HG03378 (cell line): ENCODE data around the gene PRR23E.

Experiments used
- ATAC-seq: cut with Tn5 transposase; IDR thresholded peaks from one replicate; pipeline ENCODE4 v1.9.1; 2021; ENCODE audit warnings: mild to moderate bottlenecking, moderate library complexity; ENCODE audit not compliant: unreplicated experiment

Gene PRR23E, protein sequence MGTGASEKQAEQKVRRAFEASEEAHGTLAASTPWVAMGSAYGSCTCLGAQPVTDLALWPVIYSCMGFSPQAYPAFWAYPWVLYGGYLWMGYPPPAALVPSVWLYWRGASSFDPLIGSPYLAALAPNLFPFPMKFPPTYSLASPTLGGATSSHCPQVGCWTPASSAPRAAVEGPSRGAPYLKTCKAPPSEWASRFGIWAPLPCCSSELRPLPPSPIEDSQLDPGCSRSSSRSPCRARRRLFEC

GRCh38 chr3:127192576-127193232 is at the start of gene PRR23E:
PRR23E (plus strand) TSS chr3:127193131; CDS start chr3:127196686, 3,555 bp downstream.
- no peak for ATAC-seq

DNA sequence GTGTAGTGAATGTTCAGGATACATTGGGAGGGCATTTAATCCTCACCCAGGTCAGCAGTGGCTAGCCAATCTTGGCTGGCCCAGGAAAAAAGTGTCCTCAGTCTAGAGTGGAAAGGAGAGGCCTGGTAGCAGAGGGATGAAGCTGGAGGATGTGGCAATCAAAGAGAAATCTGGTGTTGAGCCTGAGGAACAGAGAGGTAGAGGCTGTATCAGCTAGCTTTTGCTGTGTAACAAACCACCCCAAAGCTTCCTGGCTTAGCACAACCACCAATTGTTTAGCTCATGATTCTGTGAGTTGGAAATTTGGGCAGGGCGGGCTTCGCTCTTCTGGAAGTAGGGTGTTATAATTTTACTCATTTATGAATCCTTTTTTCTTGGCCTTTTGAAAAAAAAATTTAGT is 49.8 kb upstream of the PRR23E start:
- ATAC-seq: no peak

- no peak for ATAC-seq
Observed at GRCh38 chr3:127144631-127145030, 48.3 kb upstream of the PRR23E start.

- ATAC-seq: no peak
Observed at GRCh38 chr3:127145266-127145665, 47.7 kb upstream of the PRR23E start.

DNA sequence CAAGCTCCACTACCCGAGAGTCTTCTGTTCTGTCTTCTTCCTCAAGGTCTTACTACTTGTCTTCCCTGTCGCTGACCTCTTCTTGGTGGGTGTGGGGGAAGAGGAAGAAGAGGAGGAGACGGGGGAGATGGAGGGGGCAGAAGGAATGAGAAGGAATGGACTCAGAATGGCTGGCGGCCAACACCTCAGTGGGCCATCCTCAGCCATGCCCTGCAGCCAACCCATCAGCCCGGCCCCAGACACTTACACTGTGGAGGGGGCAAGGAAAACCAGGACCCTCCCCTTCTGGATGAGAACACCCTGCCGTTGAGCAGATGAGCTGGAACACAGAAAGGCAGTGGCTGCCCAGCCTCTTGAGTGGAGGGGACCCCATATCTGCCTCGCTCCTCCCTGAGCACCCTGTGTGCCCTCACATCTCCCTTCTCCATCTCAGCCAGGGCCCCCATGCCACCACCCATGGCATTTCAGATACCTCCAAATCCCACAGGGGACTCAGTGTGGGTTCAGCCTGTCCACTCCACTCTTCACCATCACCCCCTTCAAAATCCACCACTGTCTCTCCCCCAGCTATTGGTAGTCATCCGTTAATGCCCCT is 45.5 kb upstream of the PRR23E start:
- no peak for ATAC-seq

- no peak for ATAC-seq
Observed at GRCh38 chr3:127149621-127150310, 43.2 kb upstream of the PRR23E start.

- ATAC-seq: no peak
Observed at GRCh38 chr3:127150513-127151250, 42.2 kb upstream of the PRR23E start.

DNA sequence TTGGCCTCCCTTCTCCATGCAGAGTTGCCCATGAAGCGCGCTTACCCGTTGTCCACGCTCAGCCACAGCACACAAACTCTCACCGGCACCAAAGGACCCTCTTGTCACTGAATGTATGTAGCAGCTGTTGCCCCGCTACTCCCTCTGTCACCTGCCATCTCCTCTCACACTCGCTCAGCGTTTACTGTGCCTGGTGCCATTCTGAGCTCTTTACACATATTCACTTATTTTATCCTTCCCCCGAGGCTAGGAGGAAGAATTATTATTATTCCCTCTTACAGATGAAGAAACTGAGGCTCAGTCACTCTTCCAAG is 41.7 kb upstream of the PRR23E start:
- ATAC-seq: no peak

- ATAC-seq: no peak
Observed at GRCh38 chr3:127151992-127152650, 40.8 kb upstream of the PRR23E start.

GRCh38 chr3:127152684-127153505 is 40.0 kb upstream of the PRR23E start:
- no peak for ATAC-seq

- no peak for ATAC-seq
Observed at GRCh38 chr3:127153506-127153815, 39.5 kb upstream of the PRR23E start.

DNA sequence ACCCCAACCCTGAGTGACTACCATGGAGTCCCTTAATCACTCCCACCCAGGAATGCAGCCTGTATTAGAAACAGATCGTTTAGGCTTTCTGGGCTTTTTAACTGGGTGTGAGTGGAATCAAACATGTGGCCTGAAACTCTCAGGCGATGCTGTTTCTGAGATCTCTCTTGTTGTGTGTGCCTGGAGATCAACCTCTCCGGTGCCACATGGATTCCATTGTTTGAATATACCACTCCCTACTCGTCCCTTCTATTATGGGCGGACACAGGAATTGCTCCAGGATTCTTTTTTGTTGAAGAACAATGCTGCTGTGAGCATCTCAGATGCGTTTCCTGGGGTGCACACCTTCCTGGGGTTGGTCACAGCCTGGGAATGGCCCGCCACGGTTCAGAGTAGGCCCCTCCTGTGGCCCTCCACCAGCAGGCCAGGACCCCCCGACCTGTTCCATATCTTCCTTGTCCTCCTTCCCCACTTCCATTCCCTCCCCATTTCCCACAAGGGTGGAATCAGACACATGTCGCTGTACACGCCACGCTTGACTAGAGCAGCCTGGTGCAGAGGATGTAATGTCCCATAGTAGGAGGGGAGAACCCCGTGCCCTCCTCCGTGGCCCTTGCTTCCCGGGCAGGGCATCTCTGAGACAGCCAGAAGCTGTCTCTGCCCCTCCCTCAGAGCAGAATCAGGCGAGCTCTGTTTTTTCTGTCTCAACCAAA is 36.4 kb upstream of the PRR23E start:
- ATAC-seq: no peak

DNA sequence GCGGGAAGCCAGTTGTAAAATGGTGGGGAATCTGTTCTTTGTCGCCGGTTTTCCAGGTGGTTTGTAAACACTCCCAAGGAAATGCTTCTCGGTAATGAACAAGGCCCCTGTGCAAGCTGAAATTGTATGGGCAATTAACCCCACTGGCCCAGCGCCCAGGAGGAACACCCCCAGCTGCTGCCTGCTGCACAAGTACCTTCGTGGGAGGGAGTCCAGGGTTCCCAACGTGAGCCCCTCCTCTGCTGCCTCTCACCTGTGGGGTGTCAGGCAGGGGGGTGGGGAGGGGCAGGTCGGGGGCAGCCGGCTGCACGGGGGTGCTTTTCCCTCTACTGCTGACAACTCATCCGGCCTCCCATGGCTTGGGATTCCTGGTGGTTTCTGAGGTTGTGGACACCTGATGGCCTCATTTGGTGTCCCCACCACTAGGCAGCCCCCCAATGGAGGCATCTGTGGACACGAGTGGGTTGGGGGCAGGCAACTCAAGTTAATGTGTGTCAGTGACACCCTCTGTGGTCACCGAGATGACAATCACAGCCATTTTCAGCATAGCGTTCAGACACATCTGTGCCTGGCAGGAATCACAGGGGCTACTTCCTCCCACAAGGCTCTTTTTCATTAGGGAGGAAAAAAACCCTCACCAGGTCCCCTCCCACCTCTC is 35.6 kb upstream of the PRR23E start:
- no peak for ATAC-seq

DNA sequence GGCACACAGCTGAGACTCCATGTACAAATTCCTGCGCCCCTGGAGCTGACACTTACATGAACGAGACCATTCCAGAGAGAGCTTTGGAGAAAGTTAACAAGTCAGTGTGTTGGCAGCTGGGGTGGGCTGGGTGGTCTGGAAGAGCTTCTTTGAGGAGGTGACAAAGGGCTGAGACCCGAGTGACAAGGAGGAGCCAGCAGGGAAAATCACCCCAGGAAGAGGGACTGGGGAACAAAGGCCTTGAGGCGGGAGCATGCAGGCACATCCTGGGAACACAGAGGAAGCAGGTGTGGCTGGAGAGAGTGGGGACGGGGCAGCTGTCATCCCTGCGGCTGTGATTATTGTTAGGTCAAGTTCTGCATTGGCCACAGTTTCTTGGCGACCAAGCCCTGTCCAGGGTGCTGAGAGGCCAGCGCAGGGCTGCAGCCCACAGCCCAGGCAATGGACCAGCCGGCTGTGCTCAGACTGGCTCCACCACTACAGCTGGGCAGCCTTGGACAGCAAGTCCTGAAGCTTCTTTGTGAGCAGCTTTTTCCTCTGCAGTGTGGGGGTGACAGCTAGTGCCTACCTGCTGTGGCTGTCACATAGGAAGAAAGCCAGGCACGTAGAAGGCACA is 34.2 kb upstream of the PRR23E start:
- ATAC-seq: no peak

- no peak for ATAC-seq
Observed at GRCh38 chr3:127159543-127159942, 33.4 kb upstream of the PRR23E start.

DNA sequence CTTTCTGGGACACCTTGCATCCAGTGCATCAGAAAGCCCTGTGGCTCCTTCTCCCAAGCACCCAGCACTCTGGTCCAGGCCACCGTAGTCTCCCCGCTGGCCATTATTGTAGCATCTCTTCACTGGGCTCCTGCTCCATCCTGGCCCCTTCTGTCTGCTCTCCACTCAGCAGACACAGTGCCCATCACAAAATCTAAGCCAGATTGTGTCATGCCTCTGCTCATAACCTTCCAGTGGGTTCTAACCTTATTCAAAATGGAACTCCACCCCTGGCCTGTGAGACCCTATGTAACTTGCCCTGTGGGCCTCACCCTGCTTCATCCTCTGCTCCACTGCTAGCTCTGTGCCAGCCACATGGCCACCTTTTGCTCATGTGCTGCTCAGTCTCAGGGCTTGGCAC is 31.7 kb upstream of the PRR23E start:
- no peak for ATAC-seq

GRCh38 chr3:127161973-127162579 is 30.9 kb upstream of the PRR23E start:
- no peak for ATAC-seq
